GM23338 (cell line): ENCODE results near the gene MKNK2. TPM values are rescaled to one million over a fixed set of nuclear protein-coding genes. Genes with fewer than 3 reads are reported as not detected.
A peak's percentile ranks its signal among the peaks of the same experiment; 100 is the strongest.

Experiments used
- ATAC-seq: fragments of 200-7000 bp; cut with Tn5 transposase; 3 replicates; pipeline ENCODE4 v1.9.1; 2020
- DNase-seq: peaks from one replicate; pipeline ENCODE4 v3.0.0-alpha.2; 2015; ENCODE audit warnings: low spot score
- H2AFZ ChIP-seq: fragments of 200-600 bp; sonication (generic); 2 replicates; pipeline ENCODE4 v1.8.0; 2016; ENCODE audit warnings: antibody characterized with exemption, mild to moderate bottlenecking, moderate library complexity
- H3F3A ChIP-seq: fragments of 200-600 bp; sonication (generic); replicated peaks from 2 replicates; pipeline ENCODE4 v1.8.0; 2017; ENCODE audit warnings: antibody characterized with exemption, mixed run types, low read depth
- H3K27ac ChIP-seq: fragments of 200-600 bp; sonication (generic); 2 replicates; pipeline ENCODE4 v1.6.1; 2016; ENCODE audit warnings: low read depth
- H3K27me3 ChIP-seq: fragments of 200-600 bp; sonication (generic); 2 replicates; pipeline ENCODE4 v1.8.0; 2016; ENCODE audit warnings: mild to moderate bottlenecking, mixed run types, moderate library complexity; ENCODE audit not compliant: insufficient read depth
- H3K36me3 ChIP-seq: fragments of 200-600 bp; sonication (generic); 2 replicates; pipeline ENCODE4 v1.8.0; 2016; ENCODE audit warnings: mild to moderate bottlenecking; ENCODE audit not compliant: insufficient read depth
- H3K4me1 ChIP-seq: fragments of 200-600 bp; sonication (generic); 2 replicates; pipeline ENCODE4 v1.8.0; 2016; ENCODE audit warnings: mild to moderate bottlenecking, moderate library complexity; ENCODE audit not compliant: insufficient read depth
- H3K4me2 ChIP-seq: fragments of 200-600 bp; sonication (generic); 2 replicates; pipeline ENCODE4 v1.7.1; 2017; ENCODE audit warnings: mixed run types
- H3K4me3 ChIP-seq: fragments of 200-600 bp; sonication (generic); 2 replicates; pipeline ENCODE4 v1.6.1; 2016; ENCODE audit warnings: mixed run types
- H3K79me2 ChIP-seq: fragments of 200-600 bp; sonication (generic); replicated peaks from 2 replicates; pipeline ENCODE4 v1.8.0; 2017; ENCODE audit warnings: mild to moderate bottlenecking; ENCODE audit not compliant: insufficient read depth
- H3K9me2 ChIP-seq: fragments of 200-600 bp; sonication (generic); 2 replicates; pipeline ENCODE4 v1.8.0; 2017; ENCODE audit not compliant: insufficient read depth
- H4K20me1 ChIP-seq: fragments of 200-600 bp; sonication (generic); replicated peaks from 2 replicates; pipeline ENCODE4 v1.8.0; 2017; ENCODE audit warnings: mild to moderate bottlenecking; ENCODE audit not compliant: insufficient read depth
- H3K27ac Mint-ChIP-seq: 2 replicates; pipeline ENCODE4 v1.8.0; 2020; ENCODE audit warnings: inconsistent platforms, mild to moderate bottlenecking, moderate library complexity, mixed read lengths
- H3K27me3 Mint-ChIP-seq: 3 replicates; pipeline ENCODE4 v1.8.0; 2022; ENCODE audit warnings: low read depth, mild to moderate bottlenecking, moderate library complexity, mixed read lengths, inconsistent platforms; ENCODE audit not compliant: insufficient read depth, poor library complexity
- H3K36me3 Mint-ChIP-seq: 3 replicates; pipeline ENCODE4 v1.8.0; 2021; ENCODE audit warnings: low read depth, mild to moderate bottlenecking, inconsistent platforms, moderate library complexity, mixed read lengths
- H3K4me1 Mint-ChIP-seq: 3 replicates; pipeline ENCODE4 v1.8.0; 2020; ENCODE audit warnings: mild to moderate bottlenecking, inconsistent platforms, mixed read lengths
- H3K4me3 Mint-ChIP-seq: 3 replicates; pipeline ENCODE4 v1.8.0; 2021; ENCODE audit warnings: moderate library complexity, mild to moderate bottlenecking, inconsistent platforms, mixed read lengths
- H3K9me3 Mint-ChIP-seq: 3 replicates; pipeline ENCODE4 v1.8.0; 2020; ENCODE audit warnings: moderate library complexity, mild to moderate bottlenecking, inconsistent platforms, mixed read lengths
- CREB1 ChIP-seq: fragments of 250-450 bp; sonication (Bioruptor Pico); IDR thresholded peaks from 2 replicates; pipeline ENCODE4 v1.5.0; 2020; ENCODE audit warnings: low read depth, mild to moderate bottlenecking, moderate library complexity
- ZNF114 ChIP-seq: fragments of 250-450 bp; sonication (Bioruptor Pico); IDR thresholded peaks from 2 replicates; pipeline ENCODE4 v1.5.0; 2020; ENCODE audit warnings: mild to moderate bottlenecking, moderate library complexity
- polyA plus RNA-seq: library from polyadenylated mRNA; unstranded; fragments of >200 nt; fragmentation: Nextera tagmentation; extraction: Ambion mirVana; gene quantifications from 2 replicates; pipeline ENCODE4 v1.2.1, GENCODE V29; 2016
- total RNA-seq: library from RNA; depleted of rRNA; stranded (reverse); fragments of >200 nt; shearing (Covaris generic); gene quantifications from 2 replicates; pipeline ENCODE4 v1.2.3, GENCODE V29; 2014
- TF ChIP-seq, protein P1 (sequence below), 2 experiments: fragments of 200-600 bp in 1 of 2; sonication (generic) in 1 of 2; conservative IDR thresholded peaks; 2 replicates each; pipeline versions ENCODE4 v1.5.1 to v1.6.1; 2016 to 2017; ENCODE audit warnings: antibody characterized with exemption in 2 of 2, low read depth in 2 of 2, mild to moderate bottlenecking in 2 of 2, moderate library complexity in 1 of 2

MKNK2 gene
- total and polyA plus RNA-seq, 2 experiments from 2014 or later: 71.0 to 159 TPM

GRCh38 chr19:2043251-2043641 lies 7.8 kb downstream of the MKNK2 start:
- DNase-seq: no peak

GRCh38 chr19:2042485-2043250 lies 8.4 kb downstream of the MKNK2 start:
- Histone ChIP-seq H3K27me3 (no peaks in the 10 kb centered on the region), H3K4me2 (peak overlapping the region; percentile 78), H3K4me3 (peak overlapping the region; percentile 48; the same call in 1 of the 2 replicates), H4K20me1 (peaks cover 6% of the 10 kb centered on the region), H2AFZ (0 out of 2 replicates have a peak overlapping the region, but pooled peaks have one; percentile 63), H3K36me3 (peaks cover 8% of the 10 kb centered on the region; the same call in 1 of the 2 replicates), H3K79me2 (peaks cover 3% of the 10 kb centered on the region), H3K27ac (peak overlapping the region; percentile 99), H3F3A (peaks cover 27% of the 10 kb centered on the region), H3K4me1 (peaks cover 15% of the 10 kb centered on the region), H3K9me2 (no peaks in the 10 kb centered on the region)
- peak overlapping the region; percentile 90 for H3K27ac Mint-ChIP-seq
- TF ChIP-seq ZNF114 (no peak), CREB1 (CRISPR knock-in tag) (no peak)
- TF ChIP-seq, protein P1, sequence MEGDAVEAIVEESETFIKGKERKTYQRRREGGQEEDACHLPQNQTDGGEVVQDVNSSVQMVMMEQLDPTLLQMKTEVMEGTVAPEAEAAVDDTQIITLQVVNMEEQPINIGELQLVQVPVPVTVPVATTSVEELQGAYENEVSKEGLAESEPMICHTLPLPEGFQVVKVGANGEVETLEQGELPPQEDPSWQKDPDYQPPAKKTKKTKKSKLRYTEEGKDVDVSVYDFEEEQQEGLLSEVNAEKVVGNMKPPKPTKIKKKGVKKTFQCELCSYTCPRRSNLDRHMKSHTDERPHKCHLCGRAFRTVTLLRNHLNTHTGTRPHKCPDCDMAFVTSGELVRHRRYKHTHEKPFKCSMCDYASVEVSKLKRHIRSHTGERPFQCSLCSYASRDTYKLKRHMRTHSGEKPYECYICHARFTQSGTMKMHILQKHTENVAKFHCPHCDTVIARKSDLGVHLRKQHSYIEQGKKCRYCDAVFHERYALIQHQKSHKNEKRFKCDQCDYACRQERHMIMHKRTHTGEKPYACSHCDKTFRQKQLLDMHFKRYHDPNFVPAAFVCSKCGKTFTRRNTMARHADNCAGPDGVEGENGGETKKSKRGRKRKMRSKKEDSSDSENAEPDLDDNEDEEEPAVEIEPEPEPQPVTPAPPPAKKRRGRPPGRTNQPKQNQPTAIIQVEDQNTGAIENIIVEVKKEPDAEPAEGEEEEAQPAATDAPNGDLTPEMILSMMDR (conservative IDR thresholded peaks at IDR 0.05; ENCODE audit: low read depth in 2 of 2): 0 out of 4 replicates have a peak, but pooled peaks of 1 of the 2 experiments have one; percentile 9
- peak overlapping the region; percentile 34; the same call in 2 of the 3 replicates for H3K4me3 Mint-ChIP-seq
- DNase-seq (peak; percentile 54), ATAC-seq (peak; percentile 9)
- H3K27me3 Mint-ChIP-seq: peaks cover 12% of the 10 kb centered on the region
- no peaks in the 10 kb centered on the region for H3K9me3 Mint-ChIP-seq
- H3K36me3 Mint-ChIP-seq: peaks cover 18% of the 10 kb centered on the region; the same call in 2 of the 3 replicates
- peaks cover 8% of the 10 kb centered on the region; the same call in 2 of the 3 replicates for H3K4me1 Mint-ChIP-seq

More at GRCh38 chr19:2043251-2043641, 7.8 kb downstream of the MKNK2 start:
- no peak overlapping the region for H3K4me3 ChIP-seq
- H3K4me2 ChIP-seq: no peak overlapping the region; the same call in 1 of the 2 replicates
- Mint-ChIP-seq H3K27me3 (peaks cover 12% of the 10 kb centered on the region), H3K36me3 (peaks cover 14% of the 10 kb centered on the region; the same call in 2 of the 3 replicates), H3K9me3 (no peaks in the 10 kb centered on the region), H3K4me1 (peaks cover 5% of the 10 kb centered on the region; the same call in 2 of the 3 replicates), H3K27ac (peak overlapping the region; percentile 91), H3K4me3 (peak overlapping the region; percentile 45; the same call in 1 of the 3 replicates)
- peak overlapping the region; percentile 99 for H3K27ac ChIP-seq
- H3K79me2 ChIP-seq: peaks cover 9% of the 10 kb centered on the region
- peaks cover 23% of the 10 kb centered on the region for H3F3A ChIP-seq
- H3K4me1 ChIP-seq: peaks cover 15% of the 10 kb centered on the region
- H4K20me1 ChIP-seq: peaks cover 6% of the 10 kb centered on the region
- ATAC-seq: no peak
- no peaks in the 10 kb centered on the region for H3K27me3 ChIP-seq
- H3K36me3 ChIP-seq: peaks cover 8% of the 10 kb centered on the region; the same call in 1 of the 2 replicates
- no peaks in the 10 kb centered on the region for H3K9me2 ChIP-seq
- H2AFZ ChIP-seq: no peak overlapping the region
- no peak for TF ChIP-seq CREB1 (CRISPR knock-in tag)
